GM12873 (cell line): ENCODE results near the gene KLHL14.

Source experiments
- CTCF ChIP-seq: IDR thresholded peaks from 2 replicates; pipeline ENCODE4 v1.5.1; 2012; ENCODE audit warnings: low read depth, mild to moderate bottlenecking, moderate library complexity, low read length, control low read depth; ENCODE audit not compliant: insufficient read depth; ENCODE audit errors: missing control alignments

KLHL14 gene

GRCh38 chr18:32695534-32695933 is 77.3 kb downstream of the KLHL14 start:
- TF ChIP-seq CTCF = no peak

GRCh38 chr18:32688821-32689220 is 84.0 kb downstream of the KLHL14 start:
- no peak for TF ChIP-seq CTCF

- TF ChIP-seq CTCF = no peak
Observed at GRCh38 chr18:32684940-32685339, 87.9 kb downstream of the KLHL14 start.

DNA sequence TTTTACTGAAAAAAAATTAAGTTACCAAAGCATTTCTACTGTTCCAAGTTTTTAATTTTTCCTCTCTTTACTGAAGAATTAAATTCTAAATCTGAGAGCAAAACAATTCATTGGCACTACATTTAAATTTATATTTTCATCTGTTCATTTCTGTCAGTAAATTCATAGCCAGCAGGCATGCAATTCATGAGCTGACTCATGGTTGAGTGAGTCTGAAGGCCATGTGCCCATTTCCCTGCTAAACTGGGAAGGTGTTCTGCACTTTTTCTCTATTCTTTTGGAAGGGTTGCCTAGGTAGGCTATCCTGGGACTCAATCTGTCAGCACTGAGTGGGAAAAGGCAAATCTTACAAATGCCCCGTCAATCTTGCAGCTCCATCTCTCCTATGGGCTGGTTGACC is 88.7 kb downstream of the KLHL14 start:
- no peak for TF ChIP-seq CTCF

- no peak for TF ChIP-seq CTCF
Observed at GRCh38 chr18:32683044-32683443, 89.8 kb downstream of the KLHL14 start.

- TF ChIP-seq CTCF = no peak
Observed at GRCh38 chr18:32677578-32677977, 95.2 kb downstream of the KLHL14 start.

- peak; percentile 1 for TF ChIP-seq CTCF
Observed at GRCh38 chr18:32674491-32674890, 98.3 kb downstream of the KLHL14 start.

GRCh38 chr18:32672398-32672797 is 100.4 kb downstream of the KLHL14 start:
- TF ChIP-seq CTCF = no peak
